GM12874 (cell line): ENCODE results near the gene CFAP43.

Experiments used
- CTCF ChIP-seq: IDR thresholded peaks from 2 replicates; pipeline ENCODE4 v1.5.1; 2011; ENCODE audit warnings: low read depth, mild to moderate bottlenecking, control low read depth, low read length, moderate library complexity; ENCODE audit not compliant: insufficient read depth

CFAP43 gene

DNA sequence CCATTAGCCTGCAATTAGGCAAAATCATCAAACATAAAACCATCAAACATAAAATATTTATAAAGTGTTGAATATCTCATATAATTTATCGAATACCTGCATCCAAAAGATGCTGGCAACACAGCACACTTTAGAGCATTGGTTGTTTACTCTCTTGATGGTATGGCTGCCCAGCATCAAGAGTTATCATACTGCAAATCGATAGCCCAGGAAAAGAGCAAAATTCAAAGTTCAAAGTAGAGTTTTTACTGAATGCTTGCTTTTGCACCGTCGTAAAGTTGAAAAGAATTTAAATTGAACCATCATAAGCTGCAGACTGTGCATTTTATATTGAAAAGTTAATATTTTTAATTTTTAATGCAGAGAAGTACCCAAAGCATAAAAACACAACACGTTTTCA lies 32.6 kb upstream of the CFAP43 start:
- TF ChIP-seq CTCF: no peak

DNA sequence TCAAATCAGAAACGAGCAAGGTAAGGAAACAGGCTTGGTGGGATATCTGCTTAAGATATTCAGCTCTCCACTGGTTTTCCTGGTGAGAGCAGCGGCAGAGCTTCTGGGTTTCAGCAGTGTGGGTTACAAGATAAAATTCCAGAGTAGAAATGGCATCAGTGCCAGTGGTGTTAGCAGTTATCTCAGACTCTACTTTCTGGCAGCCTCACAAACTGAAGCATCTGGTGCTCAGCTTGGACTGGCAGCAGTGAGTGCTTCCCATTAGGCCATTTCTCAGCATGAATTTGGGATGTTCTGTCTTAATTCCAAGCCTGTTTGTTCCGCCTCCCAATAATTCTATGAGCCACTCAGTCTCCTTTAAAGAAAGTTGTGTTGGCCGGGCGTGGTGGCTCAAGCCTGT lies 29.9 kb upstream of the CFAP43 start:
- TF ChIP-seq CTCF: no peak

DNA sequence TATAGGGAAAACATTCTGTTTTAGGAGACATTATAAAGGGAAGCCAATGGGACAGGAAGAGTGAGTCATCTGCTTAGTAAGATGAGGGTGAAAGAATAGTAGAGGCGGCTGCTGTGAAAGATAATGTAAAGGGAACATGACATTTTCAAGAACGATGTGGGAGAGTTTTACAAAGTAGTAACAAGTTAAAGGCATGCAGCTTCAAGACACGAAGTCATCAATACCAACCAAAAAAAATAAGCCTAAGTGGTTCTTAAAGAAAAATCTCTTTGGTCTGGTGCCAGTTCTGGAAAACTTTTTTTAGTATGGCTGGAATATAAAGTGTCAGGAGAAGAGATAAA lies 28.6 kb upstream of the CFAP43 start:
- no peak for TF ChIP-seq CTCF

GRCh38 chr10:104259999-104260774 lies 28.0 kb upstream of the CFAP43 start:
- no peak for TF ChIP-seq CTCF

GRCh38 chr10:104259456-104259855 lies 27.3 kb upstream of the CFAP43 start:
- no peak for TF ChIP-seq CTCF

DNA sequence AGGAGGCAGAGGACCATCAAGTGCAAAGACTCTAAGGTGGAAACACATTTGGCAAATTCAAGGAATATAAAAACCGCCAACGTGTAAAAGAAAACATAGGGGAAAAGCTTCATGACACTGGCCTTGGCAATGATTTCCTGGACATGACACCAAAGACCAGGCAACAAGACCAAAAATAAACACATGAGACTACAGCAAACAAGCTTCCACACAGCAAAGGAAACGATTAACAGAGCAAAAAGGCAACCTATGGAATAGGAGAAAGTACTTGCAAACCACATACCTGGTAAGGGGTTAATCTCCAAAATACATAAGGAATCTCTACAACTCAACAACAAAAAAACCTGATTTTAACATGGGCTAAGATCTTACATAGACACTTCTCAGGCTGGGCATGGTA lies 26.0 kb upstream of the CFAP43 start:
- TF ChIP-seq CTCF: no peak

DNA sequence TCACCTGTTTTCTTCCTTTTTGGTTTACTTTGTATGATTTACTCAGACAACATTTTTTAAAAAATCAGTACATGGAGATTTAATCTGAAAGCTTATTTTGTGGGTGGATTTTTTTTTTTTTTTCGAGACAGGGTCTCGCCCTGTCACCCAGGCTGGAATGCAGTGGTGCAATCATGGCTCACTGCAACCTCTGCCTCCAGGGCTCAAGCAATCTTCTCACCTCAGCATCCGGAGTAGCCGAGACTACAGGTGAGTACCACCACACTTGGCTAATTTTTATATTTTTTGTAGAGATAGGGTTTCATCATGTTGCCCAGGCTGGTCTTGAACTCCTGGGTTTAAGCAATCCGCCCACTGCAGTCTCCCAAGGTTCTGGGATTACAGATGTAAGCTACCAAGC lies 25.1 kb upstream of the CFAP43 start:
- TF ChIP-seq CTCF: no peak
